IPS DF 6.9 (cell line): ENCODE measurements around the gene PARD3B.

ENCODE experiments used
- DNase-seq: peaks from one replicate; pipeline ENCODE4 v3.0.0-alpha.2; 2013; ENCODE audit warnings: low read depth, low spot score
- H3K27ac ChIP-seq: one replicate; pipeline ENCODE4 v1.5.1; 2013; ENCODE audit warnings: low read length, control low read depth
- H3K27me3 ChIP-seq: 2 replicates; pipeline ENCODE4 v1.6.1; 2013; ENCODE audit warnings: mild to moderate bottlenecking, low read length; ENCODE audit not compliant: control insufficient read depth, insufficient read depth
- H3K36me3 ChIP-seq: 2 replicates; pipeline ENCODE4 v1.6.1; 2013; ENCODE audit warnings: low read length; ENCODE audit not compliant: control insufficient read depth, insufficient read depth
- H3K4me1 ChIP-seq: 2 replicates; pipeline ENCODE4 v1.6.1; 2013; ENCODE audit warnings: low read length; ENCODE audit not compliant: control insufficient read depth, insufficient read depth
- H3K4me3 ChIP-seq: 2 replicates; pipeline ENCODE4 v1.5.1; 2013; ENCODE audit warnings: mild to moderate bottlenecking, low read length
- H3K9me3 ChIP-seq: 2 replicates; pipeline ENCODE4 v1.6.1; 2013; ENCODE audit warnings: low read length, inconsistent platforms; ENCODE audit not compliant: control insufficient read depth, insufficient read depth
- WGBS: extraction: QIAGEN DNeasy Blood & Tissue Kit; methylation state at CpG from one replicate; pipeline ENCODE4 v1.1.7; 2013; ENCODE audit warnings: mixed read lengths, missing lambda C conversion rate; ENCODE audit not compliant: insufficient read length, insufficient coverage; 5-methylcytosine and 5-hydroxymethylcytosine counted together

PARD3B gene

DNA sequence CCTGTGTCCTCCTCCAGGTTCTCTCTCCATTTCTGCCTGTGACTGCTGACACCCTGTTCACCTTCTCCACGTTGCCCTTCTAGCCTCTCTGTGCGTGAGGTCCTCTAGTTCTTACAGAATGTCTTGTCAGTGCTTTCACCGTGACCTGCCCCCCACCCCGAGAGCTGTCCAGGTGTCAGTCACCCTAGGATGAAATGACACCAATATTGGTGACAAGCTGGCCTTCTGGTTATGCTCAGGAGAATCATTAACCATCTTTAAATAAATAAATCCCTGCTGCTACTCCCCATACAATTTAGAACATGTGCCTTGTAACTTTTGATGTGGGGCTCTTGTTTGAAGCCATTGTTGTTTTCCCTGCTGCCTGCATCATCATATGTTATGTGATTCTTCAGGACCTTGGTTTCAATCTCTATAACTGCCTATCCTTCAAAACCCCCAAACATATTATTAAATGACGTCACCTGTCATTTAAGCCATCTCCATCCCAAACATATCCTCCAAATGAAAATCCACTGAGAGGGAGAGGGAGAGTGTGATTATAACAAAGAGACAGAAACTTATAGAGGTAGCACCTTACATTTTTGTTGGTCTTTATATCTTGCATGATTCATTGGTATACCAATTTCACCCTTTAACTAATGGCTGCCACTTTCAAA lies 496.3 kb downstream of the PARD3B start:
- 100% methylated on average over 1 of the region's 5 CpGs for WGBS
- Histone ChIP-seq H3K27me3 (no peaks in the 10 kb centered on the region; the same call in 1 of the 2 replicates), H3K4me3 (no peak overlapping the region), H3K36me3 (no peaks in the 10 kb centered on the region), H3K4me1 (no peaks in the 10 kb centered on the region), H3K27ac (no peak overlapping the region), H3K9me3 (no peaks in the 10 kb centered on the region)
- DNase-seq: no peak

DNA sequence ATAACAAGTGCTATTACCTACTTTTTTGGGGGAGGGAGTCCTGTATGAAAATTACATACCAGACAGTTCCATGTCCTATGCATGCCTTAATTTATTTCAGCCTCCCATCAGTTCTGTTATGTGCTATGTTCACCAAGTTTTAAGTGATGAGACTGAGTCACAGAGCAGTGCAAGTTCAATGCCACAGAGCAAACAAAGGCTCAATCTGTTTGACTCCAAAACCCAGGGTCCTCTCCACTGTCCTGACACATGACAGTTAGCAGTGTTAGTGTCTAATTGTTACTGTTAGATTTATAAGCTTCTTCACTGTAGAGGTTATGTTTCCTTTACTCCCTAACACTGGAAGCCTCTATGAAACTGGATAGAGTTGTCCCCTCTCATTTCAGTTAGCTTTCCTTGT lies 498.0 kb downstream of the PARD3B start:
- no peak overlapping the region for H3K4me3 ChIP-seq
- no peak for DNase-seq

DNA sequence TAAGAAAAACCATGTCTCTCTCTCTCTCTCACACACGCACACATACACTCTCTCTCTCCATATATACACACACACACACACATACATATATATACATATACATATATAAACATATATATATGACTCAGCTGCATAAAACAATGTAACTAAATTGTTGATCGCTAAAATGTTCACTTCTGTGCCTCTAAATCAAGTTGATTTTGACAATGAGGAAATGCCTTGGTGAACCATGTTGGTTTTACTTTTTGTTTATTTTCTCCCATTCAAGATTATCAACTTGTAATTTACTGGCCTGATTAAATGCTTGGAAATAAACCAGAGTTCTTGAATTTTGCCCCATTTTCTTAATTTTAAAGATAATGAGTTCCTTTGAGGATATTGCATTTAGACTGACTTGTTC lies 500.4 kb downstream of the PARD3B start:
- Histone ChIP-seq H3K9me3 (no peaks in the 10 kb centered on the region), H3K4me3 (no peak overlapping the region), H3K27ac (no peak overlapping the region), H3K27me3 (no peaks in the 10 kb centered on the region; the same call in 1 of the 2 replicates), H3K4me1 (no peaks in the 10 kb centered on the region), H3K36me3 (no peaks in the 10 kb centered on the region)
- WGBS: 100% methylated on average over 1 of the region's 2 CpGs
- DNase-seq: no peak

More for the DNA sequence above, 498.0 kb downstream of the PARD3B start:
- H3K9me3 ChIP-seq: no peaks in the 10 kb centered on the region
- H3K27me3 ChIP-seq: no peaks in the 10 kb centered on the region; the same call in 1 of the 2 replicates
- no peak overlapping the region for H3K27ac ChIP-seq
- H3K4me1 ChIP-seq: no peaks in the 10 kb centered on the region
- H3K36me3 ChIP-seq: no peaks in the 10 kb centered on the region

DNA sequence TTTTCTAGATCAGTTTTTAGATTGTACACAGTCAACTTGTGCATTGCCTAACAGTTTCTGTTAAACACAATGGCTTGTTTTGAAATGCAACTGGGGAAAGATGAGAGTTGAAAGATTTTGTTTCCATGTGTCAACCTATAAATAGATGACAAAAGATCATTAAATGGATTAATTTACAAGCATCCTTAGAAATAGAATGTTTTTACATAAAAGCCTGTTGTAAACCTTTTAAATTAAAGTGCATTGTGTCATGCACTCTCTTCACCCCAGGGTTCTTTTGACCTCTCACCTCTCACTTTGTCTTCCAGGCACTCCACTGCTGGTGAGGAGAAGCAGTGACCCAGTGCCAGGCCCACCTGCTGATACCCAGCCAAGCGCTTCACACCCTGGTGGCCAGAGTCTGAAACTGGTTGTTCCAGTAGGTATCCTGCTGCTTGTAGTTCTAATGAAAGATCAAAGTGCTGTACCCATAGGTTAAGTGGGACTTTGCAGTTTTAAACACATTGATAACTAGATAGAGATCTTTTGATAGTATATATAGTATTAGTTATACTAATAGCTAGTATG lies 502.1 kb downstream of the PARD3B start:
- peak; percentile 43 for DNase-seq

DNA sequence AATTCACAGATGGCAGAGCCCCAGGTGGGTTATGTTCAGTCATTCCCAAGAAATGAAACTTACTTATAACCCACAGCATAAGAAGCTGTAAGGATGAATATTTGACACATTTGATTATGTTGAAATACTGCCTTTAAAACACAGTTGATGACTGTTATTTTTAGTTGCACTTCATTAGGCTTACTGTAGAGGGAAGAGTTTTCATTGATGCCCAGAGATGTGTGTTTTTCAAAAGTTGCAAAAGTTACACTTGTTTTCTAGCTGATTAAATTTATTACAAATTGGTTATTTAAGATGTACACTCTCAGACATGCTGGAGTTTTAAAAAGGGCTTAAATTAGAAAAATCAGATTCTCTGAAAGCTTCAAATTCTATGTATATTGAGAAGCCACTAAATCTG lies 506.1 kb downstream of the PARD3B start:
- Histone ChIP-seq H3K4me1 (no peaks in the 10 kb centered on the region), H3K27ac (no peak overlapping the region), H3K4me3 (no peak overlapping the region), H3K27me3 (no peaks in the 10 kb centered on the region), H3K9me3 (no peaks in the 10 kb centered on the region), H3K36me3 (no peaks in the 10 kb centered on the region)
- DNase-seq: no peak

More for the DNA sequence above, 502.1 kb downstream of the PARD3B start:
- no peaks in the 10 kb centered on the region for H3K4me1 ChIP-seq
- no peak overlapping the region for H3K4me3 ChIP-seq
- no CpG with 5 or more reads among the region's 1 CpG for whole genome bisulfite sequencing
- no peaks in the 10 kb centered on the region for H3K36me3 ChIP-seq
- H3K27ac ChIP-seq: no peak overlapping the region
- no peaks in the 10 kb centered on the region for H3K9me3 ChIP-seq
- H3K27me3 ChIP-seq: no peaks in the 10 kb centered on the region

DNA sequence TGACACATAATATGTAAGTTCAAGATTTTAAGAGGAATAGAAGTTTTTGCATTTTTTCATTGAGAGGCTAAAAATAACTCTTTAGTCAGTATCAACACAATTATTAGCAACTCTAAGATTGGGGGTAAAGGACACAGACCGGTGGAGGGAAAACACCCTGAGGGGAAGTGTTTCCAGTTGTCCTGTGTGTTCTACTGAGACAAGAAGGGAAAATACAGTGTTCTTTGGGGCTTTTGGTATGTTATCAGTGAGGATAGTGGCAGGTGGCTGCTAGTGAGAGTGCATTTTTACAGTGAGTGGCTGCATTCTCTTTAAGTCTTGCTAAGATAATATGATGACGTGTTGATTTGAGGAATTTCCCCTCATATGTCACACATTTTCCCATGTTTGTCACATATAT lies 507.5 kb downstream of the PARD3B start:
- no peaks in the 10 kb centered on the region for H3K4me1 ChIP-seq
- no peaks in the 10 kb centered on the region for H3K36me3 ChIP-seq
- no peaks in the 10 kb centered on the region for H3K9me3 ChIP-seq
- H3K27me3 ChIP-seq: no peaks in the 10 kb centered on the region
- DNase-seq: no peak
- no peak overlapping the region for H3K27ac ChIP-seq
- no peak overlapping the region for H3K4me3 ChIP-seq
- WGBS: no CpG with 5 or more reads among the region's 2 CpGs

DNA sequence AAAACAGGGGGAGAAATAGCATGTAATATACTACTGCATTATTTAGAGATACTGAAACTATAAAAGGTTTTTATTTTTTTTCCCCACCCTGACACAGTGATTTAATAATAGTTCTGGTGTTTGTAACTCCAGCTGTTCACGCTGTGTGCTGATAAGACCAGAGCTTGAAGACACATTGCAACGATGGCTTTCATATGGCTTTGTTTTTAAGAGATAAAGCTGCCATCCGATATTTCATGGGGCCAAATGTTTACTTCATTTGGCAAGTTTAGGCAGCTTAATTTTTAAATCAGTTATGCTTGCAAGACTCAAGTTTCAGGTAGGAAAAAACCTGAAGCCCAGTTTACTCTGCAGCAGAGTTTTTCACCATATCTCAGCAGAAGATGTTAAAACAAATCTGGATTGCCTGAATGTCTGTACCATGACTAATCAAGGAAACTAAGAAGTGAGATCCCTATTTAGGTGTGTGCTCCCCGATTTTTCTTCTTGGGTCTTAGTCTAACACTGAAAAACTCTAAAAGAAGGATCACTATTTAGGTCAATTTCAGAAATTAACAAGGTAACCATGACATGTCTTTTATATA lies 508.6 kb downstream of the PARD3B start:
- Histone ChIP-seq H3K4me1 (no peaks in the 10 kb centered on the region), H3K36me3 (no peaks in the 10 kb centered on the region), H3K27ac (no peak overlapping the region), H3K4me3 (no peak overlapping the region), H3K9me3 (no peaks in the 10 kb centered on the region), H3K27me3 (no peaks in the 10 kb centered on the region)
- DNase-seq: no peak
- no CpG with 5 or more reads among the region's 4 CpGs for WGBS

DNA sequence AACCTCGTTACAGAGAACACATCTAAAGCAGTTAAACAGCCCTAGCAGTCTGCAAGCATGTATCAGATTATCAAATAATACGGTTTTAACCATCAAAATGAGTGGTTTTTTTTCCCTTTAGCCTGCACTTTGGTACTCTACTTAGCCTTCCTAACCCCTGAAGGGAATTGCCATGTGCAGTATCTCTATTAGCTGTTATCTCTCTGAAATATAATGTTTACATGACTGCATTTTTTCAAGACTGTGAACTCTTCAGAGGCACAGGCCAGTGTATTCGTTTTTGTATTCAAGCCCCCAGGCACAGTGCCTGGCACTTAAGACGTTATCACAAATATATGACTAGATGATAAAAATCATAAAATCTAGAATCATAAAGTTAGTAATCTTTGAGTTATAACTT lies 509.5 kb downstream of the PARD3B start:
- Histone ChIP-seq H3K4me1 (no peaks in the 10 kb centered on the region), H3K27me3 (no peaks in the 10 kb centered on the region), H3K27ac (no peak overlapping the region), H3K4me3 (no peak overlapping the region), H3K36me3 (no peaks in the 10 kb centered on the region), H3K9me3 (no peaks in the 10 kb centered on the region)
- WGBS: no CpG with 5 or more reads among the region's 4 CpGs
- no peak for DNase-seq

DNA sequence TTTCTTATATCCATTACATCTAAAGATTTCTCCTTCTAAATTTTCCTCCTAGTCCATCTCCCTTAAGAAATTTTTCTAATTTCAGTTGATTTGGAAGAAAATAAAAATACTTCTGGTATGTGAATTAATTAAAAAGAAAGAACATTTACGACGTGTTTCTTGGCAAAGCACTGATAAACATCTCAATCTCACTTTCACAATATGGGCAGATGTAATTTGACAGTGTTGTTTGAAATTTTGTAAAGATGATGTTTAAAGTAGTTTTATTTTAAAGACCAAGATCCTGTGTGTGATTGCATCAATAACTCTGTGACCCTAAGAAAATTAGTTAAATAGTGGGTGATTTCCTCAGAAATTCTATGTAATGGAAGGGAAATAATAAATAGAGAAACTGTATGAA lies 510.0 kb downstream of the PARD3B start:
- WGBS: no CpG with 5 or more reads among the region's 2 CpGs
- no peaks in the 10 kb centered on the region for H3K4me1 ChIP-seq
- no peak for DNase-seq

DNA sequence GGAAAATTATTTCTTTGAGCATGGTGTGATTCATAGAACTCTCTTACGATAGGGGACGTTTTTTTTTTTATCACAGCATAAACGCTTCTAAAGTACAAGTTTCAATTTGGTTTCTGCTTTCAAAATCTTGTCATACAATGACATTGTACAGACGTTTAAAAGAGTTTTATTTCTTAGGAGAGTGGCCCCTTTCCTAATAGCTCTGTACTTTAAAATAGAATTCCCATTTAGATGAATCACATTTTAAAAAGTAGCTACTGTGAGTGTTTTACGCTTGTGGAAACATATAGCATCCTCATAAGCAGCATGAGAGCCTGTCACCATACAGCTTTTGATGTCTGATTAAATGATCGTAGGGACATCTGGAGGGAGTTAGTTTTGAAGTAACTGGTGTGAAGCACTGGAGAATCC lies 510.9 kb downstream of the PARD3B start:
- Histone ChIP-seq H3K36me3 (no peaks in the 10 kb centered on the region), H3K27ac (no peak overlapping the region), H3K4me3 (no peak overlapping the region), H3K9me3 (no peaks in the 10 kb centered on the region), H3K27me3 (no peaks in the 10 kb centered on the region), H3K4me1 (no peaks in the 10 kb centered on the region)
- WGBS: no CpG with 5 or more reads among the region's 6 CpGs
- DNase-seq: no peak

More for the DNA sequence above, 510.0 kb downstream of the PARD3B start:
- H3K4me3 ChIP-seq: no peak overlapping the region
- no peaks in the 10 kb centered on the region for H3K9me3 ChIP-seq
- H3K36me3 ChIP-seq: no peaks in the 10 kb centered on the region
- no peaks in the 10 kb centered on the region for H3K27me3 ChIP-seq
- H3K27ac ChIP-seq: no peak overlapping the region

DNA sequence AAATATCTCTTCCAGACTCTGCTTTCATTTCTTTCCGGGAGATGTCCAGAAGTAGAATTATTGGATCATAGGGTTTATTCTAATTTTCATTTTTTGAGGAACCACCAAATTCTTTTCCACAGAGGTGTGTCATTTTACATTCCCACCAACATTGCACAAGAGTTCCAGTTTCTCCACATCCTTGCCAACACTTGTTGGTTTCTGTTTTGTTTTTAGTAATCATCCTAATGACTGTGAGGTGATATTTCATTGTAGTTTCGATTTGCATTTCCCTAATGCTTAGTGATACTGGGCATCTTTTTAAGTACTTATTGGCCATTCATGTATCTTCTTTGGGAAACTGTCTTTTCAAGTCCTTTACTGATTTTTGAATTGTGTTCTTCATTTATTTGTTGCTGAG lies 513.1 kb downstream of the PARD3B start:
- no peak for DNase-seq
- no peaks in the 10 kb centered on the region for H3K36me3 ChIP-seq
- no peaks in the 10 kb centered on the region for H3K27me3 ChIP-seq
- H3K9me3 ChIP-seq: no peaks in the 10 kb centered on the region
- H3K27ac ChIP-seq: no peak overlapping the region
- WGBS: no CpG with 5 or more reads among the region's 2 CpGs
- no peaks in the 10 kb centered on the region for H3K4me1 ChIP-seq
- no peak overlapping the region for H3K4me3 ChIP-seq
